Measurements from ENCODE around the gene TMEM151B.
A peak's percentile ranks its signal among the peaks of the same experiment; 100 is the strongest.

Gene TMEM151B

GRCh38 chr6:44333942-44334341 lies 63.7 kb downstream of the TMEM151B start:
- Histone ChIP-seq H3K79me2 (ENCODE audit: insufficient read depth, low read length) (no peaks in the 10 kb centered on the region), H3K4me2 (ENCODE audit: low read depth, low read length, poor library complexity, severe bottlenecking) (no peak overlapping the region), H3K4me3 (ENCODE audit: low read length, poor library complexity, severe bottlenecking) (no peak overlapping the region), H3K9ac (ENCODE audit: low read depth, low read length, poor library complexity, severe bottlenecking) (no peak overlapping the region), H3K36me3 (ENCODE audit: insufficient read depth, low read length) (no peaks in the 10 kb centered on the region), H4K20me1 (ENCODE audit: insufficient read depth, low read length, poor library complexity, severe bottlenecking) (no peaks in the 10 kb centered on the region), H3K4me1 (ENCODE audit: insufficient read depth, low read length, poor library complexity, severe bottlenecking) (no peaks in the 10 kb centered on the region), H3F3A (ENCODE audit: low read depth) (no peaks in the 10 kb centered on the region), H3K9me3 (ENCODE audit: insufficient read depth, low read depth, low read length) (no peaks in the 10 kb centered on the region), H2AFZ (ENCODE audit: low read length) (no peak overlapping the region), H3K27me3 (ENCODE audit: insufficient read depth, low read length, poor library complexity, severe bottlenecking) (no peaks in the 10 kb centered on the region), H3K9me2 (replicated peaks; ENCODE audit: low read depth, low read length) (no peaks in the 10 kb centered on the region)
- TF ChIP-seq CTCF (conservative IDR thresholded peaks at IDR 0.05; ENCODE audit: low read length) (no peak), EZH2phosphoT487 (IDR thresholded peaks at IDR 0.05; ENCODE audit: borderline replicate concordance) (no peak)

- H2AFZ ChIP-seq (ENCODE audit: low read length) = peak overlapping the region; percentile 68
- H3K9me3 ChIP-seq (ENCODE audit: insufficient read depth, low read depth, low read length) = no peaks in the 10 kb centered on the region
- TF ChIP-seq CTCF (conservative IDR thresholded peaks at IDR 0.05; ENCODE audit: low read length) = no peak
- TF ChIP-seq EZH2phosphoT487 (IDR thresholded peaks at IDR 0.05; ENCODE audit: borderline replicate concordance) = no peak
These were observed 65.4 kb downstream of the TMEM151B start for GRCh38 chr6:44335631-44336030.

GRCh38 chr6:44338228-44339122 lies 68.2 kb downstream of the TMEM151B start:
- Histone ChIP-seq H4K20me1 (ENCODE audit: insufficient read depth, low read length, poor library complexity, severe bottlenecking) (no peaks in the 10 kb centered on the region), H3K9ac (ENCODE audit: low read depth, low read length, poor library complexity, severe bottlenecking) (no peak overlapping the region), H3K9me3 (ENCODE audit: insufficient read depth, low read depth, low read length) (no peaks in the 10 kb centered on the region), H2AFZ (ENCODE audit: low read length) (no peak overlapping the region), H3K4me1 (ENCODE audit: insufficient read depth, low read length, poor library complexity, severe bottlenecking) (no peaks in the 10 kb centered on the region), H3K9me2 (replicated peaks; ENCODE audit: low read depth, low read length) (no peaks in the 10 kb centered on the region), H3K4me2 (ENCODE audit: low read depth, low read length, poor library complexity, severe bottlenecking) (no peak overlapping the region), H3F3A (ENCODE audit: low read depth) (no peaks in the 10 kb centered on the region), H3K27me3 (ENCODE audit: insufficient read depth, low read length, poor library complexity, severe bottlenecking) (no peaks in the 10 kb centered on the region), H3K36me3 (ENCODE audit: insufficient read depth, low read length) (no peaks in the 10 kb centered on the region), H3K4me3 (ENCODE audit: low read length, poor library complexity, severe bottlenecking) (no peak overlapping the region), H3K79me2 (ENCODE audit: insufficient read depth, low read length) (no peaks in the 10 kb centered on the region)
- TF ChIP-seq CTCF (conservative IDR thresholded peaks at IDR 0.05; ENCODE audit: low read length) (peak; percentile 85), EZH2phosphoT487 (IDR thresholded peaks at IDR 0.05; ENCODE audit: borderline replicate concordance) (no peak)

More at GRCh38 chr6:44335631-44336030, 65.4 kb downstream of the TMEM151B start:
- Histone ChIP-seq H4K20me1 (ENCODE audit: insufficient read depth, low read length, poor library complexity, severe bottlenecking) (no peaks in the 10 kb centered on the region), H3K27me3 (ENCODE audit: insufficient read depth, low read length, poor library complexity, severe bottlenecking) (no peaks in the 10 kb centered on the region), H3K4me1 (ENCODE audit: insufficient read depth, low read length, poor library complexity, severe bottlenecking) (no peaks in the 10 kb centered on the region), H3K4me3 (ENCODE audit: low read length, poor library complexity, severe bottlenecking) (no peak overlapping the region), H3F3A (ENCODE audit: low read depth) (no peaks in the 10 kb centered on the region), H3K9ac (ENCODE audit: low read depth, low read length, poor library complexity, severe bottlenecking) (no peak overlapping the region), H3K4me2 (ENCODE audit: low read depth, low read length, poor library complexity, severe bottlenecking) (no peak overlapping the region), H3K79me2 (ENCODE audit: insufficient read depth, low read length) (no peaks in the 10 kb centered on the region), H3K36me3 (ENCODE audit: insufficient read depth, low read length) (no peaks in the 10 kb centered on the region), H3K9me2 (replicated peaks; ENCODE audit: low read depth, low read length) (no peaks in the 10 kb centered on the region)

Measured in Loucy (cell line).